Mesenchymal stem cell (in vitro differentiated cells and primary cell): Measurements from ENCODE around the gene STUB1.

Experiments used
- DNase-seq: peaks from one replicate; pipeline ENCODE4 v3.0.0-alpha.2; 2013
- H2AFZ ChIP-seq: one replicate; pipeline ENCODE4 v1.6.1; 2013; ENCODE audit warnings: low read depth, mild to moderate bottlenecking, control low read depth, inconsistent platforms, low read length, moderate library complexity
- H2AK5ac ChIP-seq: 2 replicates; pipeline ENCODE4 v1.6.1; 2013; ENCODE audit warnings: low read length, moderate library complexity, mild to moderate bottlenecking, inconsistent platforms; ENCODE audit not compliant: severe bottlenecking
- H2BK120ac ChIP-seq: one replicate; pipeline ENCODE4 v1.6.1; 2013; ENCODE audit warnings: low read depth, mild to moderate bottlenecking, inconsistent platforms, low read length, moderate library complexity
- H2BK12ac ChIP-seq, 2 experiments: one replicate each; pipeline ENCODE4 v1.6.1; 2013; ENCODE audit warnings: inconsistent platforms in 2 of 2, low read length in 2 of 2, mild to moderate bottlenecking in 2 of 2, moderate library complexity in 2 of 2, control low read depth in 1 of 2
- H2BK15ac ChIP-seq: one replicate; pipeline ENCODE4 v1.6.1; 2013; ENCODE audit warnings: mild to moderate bottlenecking, low read depth, inconsistent platforms; ENCODE audit not compliant: poor library complexity, severe bottlenecking
- H2BK5ac ChIP-seq: 2 replicates; pipeline ENCODE4 v1.6.1; 2013; ENCODE audit warnings: low read depth, mild to moderate bottlenecking, low read length, control low read depth, inconsistent platforms; ENCODE audit not compliant: poor library complexity, severe bottlenecking
- H3K14ac ChIP-seq, 2 experiments: one replicate each; pipeline ENCODE4 v1.6.1; 2013; ENCODE audit warnings: inconsistent platforms in 2 of 2, low read length in 2 of 2, control low read depth in 1 of 2, mild to moderate bottlenecking in 1 of 2, moderate library complexity in 1 of 2
- H3K18ac ChIP-seq, 2 experiments: one replicate each; pipeline ENCODE4 v1.6.1; 2013; ENCODE audit warnings: inconsistent platforms in 2 of 2, low read length in 2 of 2, control low read depth in 1 of 2, low read depth in 1 of 2, mild to moderate bottlenecking in 1 of 2
- H3K23ac ChIP-seq, 2 experiments: one replicate each; pipeline ENCODE4 v1.6.1; 2013; ENCODE audit warnings: inconsistent platforms in 2 of 2, low read length in 2 of 2, mild to moderate bottlenecking in 2 of 2, moderate library complexity in 2 of 2, control low read depth in 1 of 2
- H3K27ac ChIP-seq: 2 replicates; pipeline ENCODE4 v1.5.1; 2013; ENCODE audit warnings: mild to moderate bottlenecking, moderate library complexity, low read length, control low read depth, inconsistent platforms; ENCODE audit not compliant: poor library complexity, severe bottlenecking
- H3K27me3 ChIP-seq, 2 experiments: 2 replicates each; pipeline versions ENCODE4 v1.6.1 to v1.7.0; 2013; ENCODE audit warnings: low read length in 2 of 2, mild to moderate bottlenecking in 2 of 2, moderate library complexity in 2 of 2, control low read depth in 1 of 2, inconsistent platforms in 1 of 2; ENCODE audit not compliant: control insufficient read depth in 1 of 2, insufficient read depth in 1 of 2
- H3K36me3 ChIP-seq, 2 experiments: 2 replicates each; pipeline versions ENCODE4 v1.6.1 to v1.7.0; 2013; ENCODE audit warnings: low read length in 2 of 2, control low read depth in 1 of 2, inconsistent platforms in 1 of 2, low read depth in 1 of 2, mild to moderate bottlenecking in 1 of 2; ENCODE audit not compliant: insufficient read depth in 2 of 2, control insufficient read depth in 1 of 2
- H3K4ac ChIP-seq, 2 experiments: one replicate each; pipeline ENCODE4 v1.6.1; 2013; ENCODE audit warnings: inconsistent platforms in 2 of 2, low read length in 2 of 2, mild to moderate bottlenecking in 2 of 2, moderate library complexity in 2 of 2, control low read depth in 1 of 2, low read depth in 1 of 2
- H3K4me1 ChIP-seq: 2 replicates; pipeline ENCODE4 v1.6.1; 2013; ENCODE audit warnings: low read depth, low read length, control low read depth; ENCODE audit not compliant: control insufficient read depth, insufficient read depth
- H3K4me2 ChIP-seq: 2 replicates; pipeline ENCODE4 v1.6.1; 2013; ENCODE audit warnings: low read length, mild to moderate bottlenecking, inconsistent platforms; ENCODE audit not compliant: poor library complexity, severe bottlenecking
- H3K4me3 ChIP-seq, 2 experiments: 2 replicates each; pipeline versions ENCODE4 v1.5.1 to v1.7.0; 2013; ENCODE audit warnings: low read length in 2 of 2, mild to moderate bottlenecking in 2 of 2, control low read depth in 1 of 2, low read depth in 1 of 2; ENCODE audit not compliant: insufficient read depth in 1 of 2
- H3K79me1 ChIP-seq: replicated peaks from 2 replicates; pipeline ENCODE4 v1.6.1; 2013; ENCODE audit warnings: mild to moderate bottlenecking, control low read depth, low read length, inconsistent platforms; ENCODE audit not compliant: poor library complexity, severe bottlenecking
- H3K9ac ChIP-seq: 2 replicates; pipeline ENCODE4 v1.7.0; 2013; ENCODE audit warnings: mild to moderate bottlenecking, low read length, moderate library complexity
- H3K9me3 ChIP-seq: 2 replicates; pipeline ENCODE4 v1.7.0; 2013; ENCODE audit warnings: mild to moderate bottlenecking, low read length; ENCODE audit not compliant: control insufficient read depth
- H4K8ac ChIP-seq: one replicate; pipeline ENCODE4 v1.6.1; 2013; ENCODE audit warnings: inconsistent platforms, mild to moderate bottlenecking, low read length, moderate library complexity
- H4K91ac ChIP-seq: one replicate; pipeline ENCODE4 v1.6.1; 2013; ENCODE audit warnings: mild to moderate bottlenecking, low read length, inconsistent platforms
- WGBS: methylation state at CpG from one replicate; pipeline ENCODE4 v1.1.7; 2013; ENCODE audit warnings: mixed read lengths; 5-methylcytosine and 5-hydroxymethylcytosine counted together

The STUB1 gene

DNA sequence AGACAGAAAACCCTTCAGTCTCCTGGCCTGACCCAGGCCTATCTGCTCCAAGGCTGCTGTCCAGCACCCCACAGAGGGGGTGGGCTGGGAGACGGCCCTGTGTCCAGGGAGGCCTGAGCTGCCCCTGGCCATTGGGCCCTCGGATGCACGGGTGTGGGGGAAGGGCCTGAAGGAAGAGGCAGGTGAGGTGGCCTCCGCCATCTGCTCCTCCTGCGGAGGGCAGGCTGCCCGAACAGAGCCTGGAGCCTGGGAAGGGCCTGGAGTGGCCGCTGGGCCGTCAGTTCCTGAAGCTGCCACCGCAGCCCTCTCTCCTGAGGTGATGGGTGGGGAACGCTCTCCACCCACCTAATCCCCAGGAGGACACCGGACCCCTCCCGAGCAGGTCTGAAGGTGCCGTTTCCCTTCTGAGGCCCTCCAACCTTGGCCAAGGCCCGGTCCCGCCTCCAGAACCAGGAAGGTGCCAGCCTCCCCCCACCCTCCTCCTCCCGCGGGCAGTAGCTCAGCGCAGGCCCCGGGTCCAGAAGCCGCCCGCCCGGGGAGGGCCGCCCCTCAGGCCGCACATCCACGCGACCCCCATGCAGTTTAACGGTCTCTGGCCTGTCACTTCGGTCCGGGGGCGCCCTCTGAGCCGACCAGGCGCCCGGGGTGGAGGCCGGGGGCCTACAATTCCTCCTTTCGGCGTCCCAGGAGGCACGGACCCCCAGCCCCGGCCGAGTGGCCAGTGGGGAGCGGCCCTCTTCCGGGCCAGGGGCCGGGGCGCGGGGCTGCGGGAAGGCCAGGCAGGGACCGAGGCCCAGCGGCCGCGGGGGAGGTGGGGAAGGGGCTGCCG lies 24.6 kb downstream of the STUB1 start:
- H3K4me1 ChIP-seq = peaks cover 14% of the 10 kb centered on the region
- H3K14ac ChIP-seq = no peak overlapping the region
- no peak overlapping the region for H3K18ac ChIP-seq
- no peak overlapping the region for H4K91ac ChIP-seq
- H3K27me3 ChIP-seq = peaks cover 86 to 87% of the 10 kb centered on the region in 2 experiments
- no peak overlapping the region for H2BK12ac ChIP-seq
- no peak overlapping the region for H2BK5ac ChIP-seq
- H3K79me1 ChIP-seq = no peaks in the 10 kb centered on the region
- H3K36me3 ChIP-seq = no peaks in the 10 kb centered on the region
- no peaks in the 10 kb centered on the region for H3K9me3 ChIP-seq
- H3K27ac ChIP-seq = no peak overlapping the region
- H2AK5ac ChIP-seq = no peak overlapping the region
- H4K8ac ChIP-seq = no peak overlapping the region
- no peak overlapping the region for H3K4ac ChIP-seq
- 41% methylated on average over 28 of the region's 50 CpGs for WGBS
- no peak overlapping the region for H2BK120ac ChIP-seq
- H3K4me2 ChIP-seq = no peak overlapping the region
- no peak overlapping the region for H3K9ac ChIP-seq
- H3K23ac ChIP-seq = no peak overlapping the region
- H2BK15ac ChIP-seq = no peak overlapping the region
- no peak overlapping the region for H2AFZ ChIP-seq
- no peak overlapping the region for H3K4me3 ChIP-seq
- DNase-seq = no peak

- Histone ChIP-seq H2AK5ac (no peak within 1 kb of the TSS), H3K18ac (no peak within 1 kb of the TSS), H3K27me3 (peaks cover 84 to 89% of the 10 kb centered on the region in 2 experiments), H3K79me1 (no peaks in the 10 kb centered on the region), H2BK12ac (no peak within 1 kb of the TSS), H3K36me3 (no peaks in the 10 kb centered on the region), H3K14ac (no peak within 1 kb of the TSS), H3K4me3 (no peak within 1 kb of the TSS), H3K9ac (no peak within 1 kb of the TSS), H4K8ac (no peak within 1 kb of the TSS), H4K91ac (no peak within 1 kb of the TSS), H3K4me2 (peak within 1 kb of the TSS; percentile 35), H2BK120ac (no peak within 1 kb of the TSS), H3K27ac (no peak within 1 kb of the TSS), H3K23ac (no peak within 1 kb of the TSS), H3K9me3 (no peaks in the 10 kb centered on the region), H2BK5ac (no peak within 1 kb of the TSS), H2AFZ (no peak within 1 kb of the TSS), H3K4me1 (peaks cover 21% of the 10 kb centered on the region), H2BK15ac (no peak within 1 kb of the TSS), H3K4ac (no peak within 1 kb of the TSS)
- DNase-seq = no peak
- 3% methylated on average over 41 of the region's 115 CpGs for WGBS
These were observed 25.4 kb downstream of the STUB1 start, which contains the start of gene FBXL16 for GRCh38 chr16:705431-706188. Gene FBXL16, minus strand, starts transcription at chr16:705801. Its CDS starts 8,396 bp downstream, at chr16:697405.

- Histone ChIP-seq H3K23ac (no peak overlapping the region), H2BK5ac (no peak overlapping the region), H3K9me3 (no peaks in the 10 kb centered on the region), H3K4ac (no peak overlapping the region), H3K79me1 (no peaks in the 10 kb centered on the region), H3K27me3 (peaks cover 77 to 90% of the 10 kb centered on the region in 2 experiments), H3K9ac (no peak overlapping the region), H2BK15ac (no peak overlapping the region), H3K4me1 (peaks cover 26% of the 10 kb centered on the region), H3K36me3 (no peaks in the 10 kb centered on the region), H2BK120ac (no peak overlapping the region), H2BK12ac (no peak overlapping the region), H4K91ac (no peak overlapping the region), H2AK5ac (no peak overlapping the region), H3K14ac (no peak overlapping the region), H3K4me3 (no peak overlapping the region), H3K27ac (no peak overlapping the region), H4K8ac (no peak overlapping the region), H2AFZ (no peak overlapping the region), H3K4me2 (no peak overlapping the region), H3K18ac (no peak overlapping the region)
- DNase-seq = no peak
- 12% methylated on average over 38 of the region's 49 CpGs for WGBS
These were observed 26.2 kb downstream of the STUB1 start for GRCh38 chr16:706189-707061.
